ENCODE data around the gene CP. TPM values are rescaled to one million over a fixed set of nuclear protein-coding genes. Genes with fewer than 3 reads are reported as not detected.

Gene CP
- polyA plus RNA-seq, 1 donor (not counting 4 experiments of a cell fraction or from before 2014, with no cell fraction given) = 0.03 TPM

- FAIRE-seq (no peak), DNase-seq (ENCODE audit: low read depth, low spot score) (no peak)
- TF ChIP-seq EZH2 (IDR thresholded peaks at IDR 0.05; ENCODE audit: low read length) (no peak), CTCF (optimal IDR thresholded peaks at IDR 0.05 in 1 of 3, IDR thresholded peaks at IDR 0.05 in 1 of 3, conservative IDR thresholded peaks at IDR 0.05 in 1 of 3; ENCODE audit: extremely low read depth in 1 of 3, insufficient read depth in 2 of 3, low read length in 3 of 3) (no peak)
- no peak overlapping the region for H3K9ac ChIP-seq (ENCODE audit: control insufficient read depth, extremely low read depth, insufficient read depth, low read length)
- no peaks in the 10 kb centered on the region for H4K20me1 ChIP-seq (ENCODE audit: control insufficient read depth, extremely low read depth, insufficient read depth, low read length)
- dilution Hi-C loops (cut with MboI; ENCODE audit: extremely low pct_ligation_motif_present, low sequenced_read_pairs) = no loop called here
- H3K4me3 ChIP-seq (ENCODE audit: control insufficient read depth in 2 of 3, extremely low read depth in 1 of 3, insufficient read depth in 2 of 3, low read depth in 1 of 3, low read length in 3 of 3) = no peak overlapping the region
- H2AFZ ChIP-seq (ENCODE audit: control insufficient read depth, low read length) = no peak overlapping the region
- H3K79me2 ChIP-seq (ENCODE audit: control insufficient read depth, insufficient read depth, low read length) = no peaks in the 10 kb centered on the region
- no peak overlapping the region for H3K27ac ChIP-seq (ENCODE audit: control insufficient read depth, insufficient read depth, low read length)
- no peak overlapping the region for H3K4me2 ChIP-seq (ENCODE audit: control insufficient read depth, extremely low read depth, insufficient read depth, low read depth, low read length)
- no peaks in the 10 kb centered on the region for H3K9me3 ChIP-seq (ENCODE audit: control insufficient read depth, low read depth, low read length)
- no peaks in the 10 kb centered on the region for H3K36me3 ChIP-seq (ENCODE audit: control insufficient read depth in 2 of 2, extremely low read depth in 1 of 2, insufficient read depth in 2 of 2, low read length in 2 of 2)
- H3K9me1 ChIP-seq (ENCODE audit: control insufficient read depth, extremely low read depth, insufficient read depth, low read length) = no peaks in the 10 kb centered on the region
- H3K4me1 ChIP-seq (ENCODE audit: control insufficient read depth, extremely low read depth, insufficient read depth, low read length) = no peaks in the 10 kb centered on the region
- H3K27me3 ChIP-seq (ENCODE audit: control insufficient read depth, extremely low read depth, insufficient read depth, low read length) = no peaks in the 10 kb centered on the region
These were observed 48.1 kb upstream of the CP start for GRCh38 chr3:149269687-149270086.

- H3K4me1 ChIP-seq (ENCODE audit: control insufficient read depth, extremely low read depth, insufficient read depth, low read length) = no peaks in the 10 kb centered on the region
- H3K27ac ChIP-seq (ENCODE audit: control insufficient read depth, insufficient read depth, low read length) = no peak overlapping the region
- FAIRE-seq (no peak), DNase-seq (ENCODE audit: low read depth, low spot score) (no peak)
- dilution Hi-C loops (cut with MboI; ENCODE audit: extremely low pct_ligation_motif_present, low sequenced_read_pairs) = no loop called here
- no peaks in the 10 kb centered on the region for H3K9me1 ChIP-seq (ENCODE audit: control insufficient read depth, extremely low read depth, insufficient read depth, low read length)
- no peaks in the 10 kb centered on the region for H4K20me1 ChIP-seq (ENCODE audit: control insufficient read depth, extremely low read depth, insufficient read depth, low read length)
- H3K4me3 ChIP-seq (ENCODE audit: control insufficient read depth in 2 of 3, extremely low read depth in 1 of 3, insufficient read depth in 2 of 3, low read depth in 1 of 3, low read length in 3 of 3) = no peak overlapping the region
- H3K9me3 ChIP-seq (ENCODE audit: control insufficient read depth, low read depth, low read length) = no peaks in the 10 kb centered on the region
- TF ChIP-seq CTCF (optimal IDR thresholded peaks at IDR 0.05 in 1 of 3, IDR thresholded peaks at IDR 0.05 in 1 of 3, conservative IDR thresholded peaks at IDR 0.05 in 1 of 3; ENCODE audit: extremely low read depth in 1 of 3, insufficient read depth in 2 of 3, low read length in 3 of 3) = no peak
- no peak for TF ChIP-seq EZH2 (IDR thresholded peaks at IDR 0.05; ENCODE audit: low read length)
- H3K36me3 ChIP-seq (ENCODE audit: control insufficient read depth in 2 of 2, extremely low read depth in 1 of 2, insufficient read depth in 2 of 2, low read length in 2 of 2) = no peaks in the 10 kb centered on the region
- no peak overlapping the region for H3K4me2 ChIP-seq (ENCODE audit: control insufficient read depth, extremely low read depth, insufficient read depth, low read depth, low read length)
- no peaks in the 10 kb centered on the region for H3K27me3 ChIP-seq (ENCODE audit: control insufficient read depth, extremely low read depth, insufficient read depth, low read length)
- no peaks in the 10 kb centered on the region for H3K79me2 ChIP-seq (ENCODE audit: control insufficient read depth, insufficient read depth, low read length)
- no peak overlapping the region for H3K9ac ChIP-seq (ENCODE audit: control insufficient read depth, extremely low read depth, insufficient read depth, low read length)
- H2AFZ ChIP-seq (ENCODE audit: control insufficient read depth, low read length) = no peak overlapping the region
These were observed 45.9 kb upstream of the CP start for GRCh38 chr3:149267565-149267964.

All from keratinocyte (primary cell).